Upper lobe of left lung (tissue), 6 donors: Measurements from ENCODE around the gene CXCL12. TPM values are rescaled to one million over a fixed set of nuclear protein-coding genes. Genes with fewer than 3 reads are reported as not detected.
A peak's percentile ranks its signal among the peaks of the same experiment; 100 is the strongest.

Source experiments
- ATAC-seq, 2 donors: fragments of 200-7000 bp; cut with Tn5 transposase; one replicate each; pipeline ENCODE4 v1.9.1; 2022; ENCODE audit warnings: mild to moderate bottlenecking in 2 of 2, moderate library complexity in 2 of 2; ENCODE audit not compliant: low FRiP score in 2 of 2
- DNase-seq, 2 donors: peaks; one replicate each; pipeline ENCODE4 v3.0.0-alpha.2; 2019 to 2020
- H3K27ac ChIP-seq, 4 donors: fragments of 200-600 bp; sonication (generic); one replicate each; pipeline ENCODE4 v1.5.1; 2016 to 2019
- H3K27me3 ChIP-seq, 4 donors: fragments of 200-600 bp; sonication (generic); one replicate each; pipeline ENCODE4 v1.5.1; 2017 to 2019
- H3K36me3 ChIP-seq, 4 donors: fragments of 200-600 bp; sonication (generic); one replicate each; pipeline ENCODE4 v1.5.1; 2016 to 2019
- H3K4me1 ChIP-seq, 4 donors: fragments of 200-600 bp; sonication (generic); one replicate each; pipeline ENCODE4 v1.5.1; 2018 to 2019
- H3K4me3 ChIP-seq, 4 donors: fragments of 200-600 bp; sonication (generic); one replicate each; pipeline ENCODE4 v1.5.1; 2017 to 2019; ENCODE audit warnings: mild to moderate bottlenecking in 2 of 4, moderate library complexity in 1 of 4
- H3K9me3 ChIP-seq, 4 donors: fragments of 200-600 bp; sonication (generic); one replicate each; pipeline ENCODE4 v1.5.1; 2018 to 2019
- CTCF ChIP-seq, 6 experiments: fragments of 450-650 bp in 4 of 6; fragments of 200-600 bp in 2 of 6; sonication (generic) in 2 of 6; IDR thresholded peaks; one replicate each; pipeline ENCODE4 v1.5.1; 2016 to 2019; ENCODE audit warnings: antibody characterized with exemption in 6 of 6
- EP300 ChIP-seq, 4 donors: sonication (generic); formaldehyde crosslinking; IDR thresholded peaks; one replicate each; pipeline ENCODE4 v1.5.1; 2017; ENCODE audit warnings: antibody characterized with exemption in 4 of 4, control low read depth in 2 of 4
- POLR2A ChIP-seq, 4 donors: fragments of 450-650 bp; IDR thresholded peaks; one replicate each; pipeline ENCODE4 v1.5.1; 2016 to 2017; ENCODE audit warnings: antibody characterized with exemption in 4 of 4, mild to moderate bottlenecking in 2 of 4
- POLR2AphosphoS5 ChIP-seq, 2 donors: sonication (generic); formaldehyde crosslinking; IDR thresholded peaks; one replicate each; pipeline ENCODE4 v1.5.1; 2017; ENCODE audit warnings: antibody characterized with exemption in 2 of 2
- WGBS, 2 donors: methylation state at CpG; one replicate each; pipeline ENCODE4 v1.1.5; 2017 to 2018; 5-methylcytosine and 5-hydroxymethylcytosine counted together
- total RNA-seq, 6 donors: library from RNA; depleted of rRNA in 4 of 6; stranded (reverse); fragments of >200 nt in 4 of 6; gene quantifications; one replicate each; pipeline versions ENCODE4 v1.1.0 to v1.2.1, GENCODE V29; 2016 to 2021
- donor health status: DM: no; HTN: no; CAD: no; lungs with moderate emphysema.
- donor health status: DM: no; HTN: yes; CAD: no; lungs with severe emphysema.

The CXCL12 gene
- 10 to 100 TPM in 3 of 6 donors, 1 to 10 TPM in 3; 3.5 to 61.6 (median 14.6) TPM for total RNA-seq

- H3K9me3 ChIP-seq = no peaks in the 10 kb centered on the region
- peak in 1 of 2 donors; percentile 69 for ATAC-seq
- H3K4me1 ChIP-seq = peaks cover 2 to 38% (median 19%) of the 10 kb centered on the region in 4 donors
- WGBS, 2 donors = 11 to 15% methylated on average over 5 to 15 of the region's 75 CpGs
- peak within 1 kb of the TSS in 1 of 4 donors; percentile 30 for H3K27ac ChIP-seq
- no peaks in the 10 kb centered on the region for H3K36me3 ChIP-seq
- TF ChIP-seq EP300 (IDR thresholded peaks at IDR 0.05) (no peak), CTCF (IDR thresholded peaks at IDR 0.05) (no peak), POLR2A (IDR thresholded peaks at IDR 0.05) (no peak), POLR2AphosphoS5 (IDR thresholded peaks at IDR 0.05) (no peak)
- peak within 1 kb of the TSS; percentile 49 to 68 (median 61) for H3K4me3 ChIP-seq
- DNase-seq = peak in 1 of 2 donors; percentile 91
- H3K27me3 ChIP-seq = peaks cover 0 to 25% (median 10%) of the 10 kb centered on the region in 4 donors
These were observed at the start of gene CXCL12 for GRCh38 chr10:44385026-44385695. Gene CXCL12 (minus strand): TSS chr10:44385097. CDS start chr10:44385005, 92 bp downstream.

- Histone ChIP-seq H3K4me3 (no peak overlapping the region), H3K4me1 (no peaks in the 10 kb centered on the region), H3K9me3 (no peaks in the 10 kb centered on the region), H3K27ac (no peak overlapping the region), H3K36me3 (no peaks in the 10 kb centered on the region), H3K27me3 (no peaks in the 10 kb centered on the region)
- TF ChIP-seq POLR2A (IDR thresholded peaks at IDR 0.05) (no peak), EP300 (IDR thresholded peaks at IDR 0.05) (no peak)
- ATAC-seq (no peak), DNase-seq (no peak)
- whole genome bisulfite sequencing, 2 donors = 63 to 81% methylated on average over 2 of the region's 2 CpGs
These were observed 42.6 kb upstream of the CXCL12 start for GRCh38 chr10:44427479-44427878.

- Histone ChIP-seq H3K27me3 (no peaks in the 10 kb centered on the region), H3K4me3 (no peak overlapping the region), H3K9me3 (no peaks in the 10 kb centered on the region), H3K27ac (no peak overlapping the region), H3K36me3 (no peaks in the 10 kb centered on the region), H3K4me1 (no peaks in the 10 kb centered on the region)
- WGBS, 2 donors = 83 to 96% methylated on average over 2 to 5 of the region's 5 CpGs
- TF ChIP-seq POLR2AphosphoS5 (IDR thresholded peaks at IDR 0.05) (no peak), POLR2A (IDR thresholded peaks at IDR 0.05) (no peak), CTCF (IDR thresholded peaks at IDR 0.05) (no peak), EP300 (IDR thresholded peaks at IDR 0.05) (no peak)
- DNase-seq = no peak
- no peak for ATAC-seq
These were observed 42.1 kb upstream of the CXCL12 start for GRCh38 chr10:44427037-44427436.

- H3K4me1 ChIP-seq = no peaks in the 10 kb centered on the region
- H3K27me3 ChIP-seq = no peaks in the 10 kb centered on the region
- no peak for TF ChIP-seq CTCF (IDR thresholded peaks at IDR 0.05)
- TF ChIP-seq EP300 (IDR thresholded peaks at IDR 0.05) = no peak
- no peak for TF ChIP-seq POLR2AphosphoS5 (IDR thresholded peaks at IDR 0.05)
- TF ChIP-seq POLR2A (IDR thresholded peaks at IDR 0.05) = no peak
- no peak overlapping the region for H3K27ac ChIP-seq
- no peaks in the 10 kb centered on the region for H3K9me3 ChIP-seq
- no peaks in the 10 kb centered on the region for H3K36me3 ChIP-seq
- ATAC-seq = no peak
- WGBS, 2 donors = 79 to 84% methylated on average over 5 to 8 of the region's 8 CpGs
- no peak for DNase-seq
- no peak overlapping the region for H3K4me3 ChIP-seq
These were observed 41.5 kb upstream of the CXCL12 start for GRCh38 chr10:44426247-44427034.

- no peaks in the 10 kb centered on the region for H3K4me1 ChIP-seq
- no peaks in the 10 kb centered on the region for H3K27me3 ChIP-seq
- no peak overlapping the region for H3K4me3 ChIP-seq
- DNase-seq (no peak), ATAC-seq (peak in 1 of 2 donors; percentile 9)
- H3K9me3 ChIP-seq = no peaks in the 10 kb centered on the region
- H3K27ac ChIP-seq = no peak overlapping the region
- TF ChIP-seq POLR2A (IDR thresholded peaks at IDR 0.05) (no peak), POLR2AphosphoS5 (IDR thresholded peaks at IDR 0.05) (no peak), EP300 (IDR thresholded peaks at IDR 0.05) (no peak), CTCF (IDR thresholded peaks at IDR 0.05) (no peak)
- 80 to 88% methylated on average over 6 to 8 of the region's 8 CpGs for WGBS, 2 donors
- H3K36me3 ChIP-seq = no peaks in the 10 kb centered on the region
These were observed 40.6 kb upstream of the CXCL12 start for GRCh38 chr10:44425466-44425865.
